ENCODE measurements around the gene COL9A3.

The COL9A3 gene

DNA sequence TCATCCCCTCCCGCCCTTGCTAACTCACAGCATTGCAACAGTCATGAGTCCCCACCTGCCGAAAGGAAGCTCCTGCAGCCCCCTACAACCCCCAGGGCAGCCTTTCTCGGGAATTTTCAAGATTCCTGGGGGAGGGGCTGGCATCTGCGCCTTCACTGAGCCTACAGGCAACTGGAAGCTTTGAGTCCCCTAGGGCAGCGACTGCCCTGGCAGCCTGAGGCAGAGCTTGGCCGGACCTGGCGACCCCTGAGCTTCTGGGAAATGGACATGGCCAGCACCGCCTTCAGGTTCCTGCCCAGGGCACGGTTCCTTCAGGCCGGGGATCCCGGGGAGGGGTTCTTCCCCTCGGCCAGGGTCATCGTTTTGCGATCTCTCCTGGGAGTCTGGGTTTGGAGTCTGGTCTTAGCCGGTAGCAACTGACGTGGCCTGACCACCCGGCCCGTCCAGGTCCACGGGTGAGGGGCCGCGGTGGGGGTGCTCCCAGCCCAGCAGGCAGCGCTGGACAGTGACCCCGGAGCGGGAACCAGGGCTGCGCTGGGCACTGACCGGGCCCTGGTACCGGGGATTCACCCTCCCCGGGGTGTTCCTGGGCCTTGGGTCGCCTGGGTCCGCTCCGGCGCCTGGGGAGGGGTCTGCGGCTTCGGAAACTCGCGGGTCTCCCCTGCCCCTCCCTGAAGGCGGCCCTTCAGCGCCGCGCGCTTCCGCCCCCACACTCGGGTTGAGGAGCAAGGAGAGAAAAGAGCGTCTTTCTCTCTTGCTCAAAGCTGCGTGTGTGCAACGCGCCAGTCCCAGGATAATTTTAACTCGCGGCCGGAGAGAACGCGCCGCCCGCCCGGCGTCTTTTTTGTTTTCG is 593 bp upstream of the COL9A3 start:
- no peaks in the 10 kb centered on the region for H3K9me3 ChIP-seq
- H3K4me1 ChIP-seq (ENCODE audit: control insufficient read depth in 1 of 2, insufficient read depth in 1 of 2, low read depth in 1 of 2, low read length in 1 of 2), result peaks cover 0 to 17% of the 10 kb centered on the region in 2 experiments
- peaks cover 29% of the 10 kb centered on the region for H3K36me3 ChIP-seq
- no peak overlapping the region for H3K27ac ChIP-seq
- TF ChIP-seq, protein P1, sequence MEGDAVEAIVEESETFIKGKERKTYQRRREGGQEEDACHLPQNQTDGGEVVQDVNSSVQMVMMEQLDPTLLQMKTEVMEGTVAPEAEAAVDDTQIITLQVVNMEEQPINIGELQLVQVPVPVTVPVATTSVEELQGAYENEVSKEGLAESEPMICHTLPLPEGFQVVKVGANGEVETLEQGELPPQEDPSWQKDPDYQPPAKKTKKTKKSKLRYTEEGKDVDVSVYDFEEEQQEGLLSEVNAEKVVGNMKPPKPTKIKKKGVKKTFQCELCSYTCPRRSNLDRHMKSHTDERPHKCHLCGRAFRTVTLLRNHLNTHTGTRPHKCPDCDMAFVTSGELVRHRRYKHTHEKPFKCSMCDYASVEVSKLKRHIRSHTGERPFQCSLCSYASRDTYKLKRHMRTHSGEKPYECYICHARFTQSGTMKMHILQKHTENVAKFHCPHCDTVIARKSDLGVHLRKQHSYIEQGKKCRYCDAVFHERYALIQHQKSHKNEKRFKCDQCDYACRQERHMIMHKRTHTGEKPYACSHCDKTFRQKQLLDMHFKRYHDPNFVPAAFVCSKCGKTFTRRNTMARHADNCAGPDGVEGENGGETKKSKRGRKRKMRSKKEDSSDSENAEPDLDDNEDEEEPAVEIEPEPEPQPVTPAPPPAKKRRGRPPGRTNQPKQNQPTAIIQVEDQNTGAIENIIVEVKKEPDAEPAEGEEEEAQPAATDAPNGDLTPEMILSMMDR (IDR thresholded peaks at IDR 0.05), result no peak
- H3K4me3 ChIP-seq (ENCODE audit: low read depth in 1 of 2, low read length in 1 of 2), result no peak overlapping the region
- peaks cover 74% of the 10 kb centered on the region for H3K27me3 ChIP-seq

DNA sequence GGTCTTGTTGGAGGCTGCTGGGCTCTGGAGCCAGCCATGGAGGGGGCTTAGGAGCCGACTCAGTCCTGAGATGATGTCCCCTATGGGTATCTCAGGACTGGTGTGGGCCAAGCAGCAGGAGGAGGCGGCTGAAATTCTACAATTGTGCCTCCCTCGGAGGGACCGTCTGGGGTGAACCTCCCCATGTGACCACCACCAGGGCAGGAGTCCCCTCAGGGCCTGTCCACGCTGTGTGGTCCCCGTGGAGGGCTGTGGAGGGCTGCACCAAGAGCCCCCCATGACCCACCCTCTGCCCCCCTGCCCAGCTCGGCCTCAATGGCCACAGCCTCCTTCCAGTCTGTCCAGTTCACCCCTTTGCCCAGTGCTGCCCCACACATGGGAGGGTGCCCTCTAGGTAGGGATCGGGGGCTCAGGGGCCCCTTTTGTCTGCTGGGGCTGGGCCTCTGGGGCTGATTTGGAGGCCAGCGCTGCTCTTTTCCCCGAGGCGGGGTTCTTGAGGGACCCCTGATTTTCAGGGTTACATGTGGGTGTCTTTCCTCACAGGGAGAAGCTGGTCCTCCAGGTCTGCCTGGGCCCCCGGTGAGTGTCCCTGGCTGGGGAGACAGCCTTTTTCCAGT is 1.2 kb downstream of the COL9A3 start:
- Histone ChIP-seq H3K27me3 (peaks cover 83% of the 10 kb centered on the region), H3K4me1 (ENCODE audit: control insufficient read depth in 1 of 2, insufficient read depth in 1 of 2, low read depth in 1 of 2, low read length in 1 of 2) (peaks cover 0 to 17% of the 10 kb centered on the region in 2 experiments), H3K27ac (no peak overlapping the region), H3K9me3 (no peaks in the 10 kb centered on the region), H3K4me3 (ENCODE audit: low read depth in 1 of 2, low read length in 1 of 2) (no peak overlapping the region), H3K36me3 (peaks cover 11% of the 10 kb centered on the region)
- TF ChIP-seq, protein P1 (IDR thresholded peaks at IDR 0.05), result no peak

DNA sequence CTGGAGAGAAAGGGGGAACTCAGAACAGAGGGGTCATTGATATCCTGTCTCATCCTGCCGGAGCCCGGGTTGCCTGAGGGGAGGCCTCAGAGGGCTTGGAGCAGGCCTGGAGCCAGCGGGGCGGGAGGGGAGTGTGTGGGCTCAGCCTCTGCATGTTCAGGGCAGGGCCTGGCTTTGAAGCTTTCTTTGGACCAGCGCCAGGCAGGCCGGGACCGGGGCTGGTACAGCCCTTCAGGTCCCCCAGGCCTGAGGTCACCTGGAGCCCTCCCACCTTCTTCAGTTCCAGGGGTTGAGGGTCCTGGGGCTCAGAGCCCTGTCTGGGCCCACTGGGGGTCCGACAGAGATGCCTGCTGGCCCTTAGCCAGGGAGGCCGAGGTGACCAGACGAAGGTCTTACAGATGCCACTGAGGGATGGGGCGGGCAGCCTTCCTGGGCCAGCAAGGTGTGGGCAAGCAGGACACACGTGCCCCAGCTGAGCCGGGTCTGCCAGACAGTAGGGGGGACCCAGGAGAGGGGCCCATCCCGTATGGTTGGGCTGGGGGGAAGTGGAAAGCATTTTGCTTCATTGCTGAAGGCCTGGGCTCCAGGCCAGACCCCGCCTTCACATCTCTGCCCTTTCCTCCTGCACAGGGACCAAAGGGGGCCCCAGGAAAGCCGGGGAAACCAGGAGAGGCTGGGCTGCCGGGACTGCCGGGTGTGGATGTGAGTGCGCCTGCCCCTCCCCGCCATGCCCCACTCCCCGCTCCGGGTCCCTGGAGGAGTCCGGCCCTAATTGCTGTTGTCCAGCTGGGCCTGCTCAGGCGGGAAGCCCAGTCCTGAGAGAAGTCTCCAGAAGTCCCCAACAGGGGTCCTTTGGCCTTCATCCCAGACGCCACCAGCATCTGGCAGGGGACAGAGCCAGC is 2.0 kb downstream of the COL9A3 start:
- H3K27ac ChIP-seq, result no peak overlapping the region
- H3K27me3 ChIP-seq, result peaks cover 83% of the 10 kb centered on the region
- H3K9me3 ChIP-seq, result no peaks in the 10 kb centered on the region
- TF ChIP-seq, protein P1 (IDR thresholded peaks at IDR 0.05), result no peak
- no peak overlapping the region for H3K4me3 ChIP-seq (ENCODE audit: low read depth in 1 of 2, low read length in 1 of 2)
- peaks cover 0 to 17% of the 10 kb centered on the region in 2 experiments for H3K4me1 ChIP-seq (ENCODE audit: control insufficient read depth in 1 of 2, insufficient read depth in 1 of 2, low read depth in 1 of 2, low read length in 1 of 2)
- H3K36me3 ChIP-seq, result peaks cover 4% of the 10 kb centered on the region

DNA sequence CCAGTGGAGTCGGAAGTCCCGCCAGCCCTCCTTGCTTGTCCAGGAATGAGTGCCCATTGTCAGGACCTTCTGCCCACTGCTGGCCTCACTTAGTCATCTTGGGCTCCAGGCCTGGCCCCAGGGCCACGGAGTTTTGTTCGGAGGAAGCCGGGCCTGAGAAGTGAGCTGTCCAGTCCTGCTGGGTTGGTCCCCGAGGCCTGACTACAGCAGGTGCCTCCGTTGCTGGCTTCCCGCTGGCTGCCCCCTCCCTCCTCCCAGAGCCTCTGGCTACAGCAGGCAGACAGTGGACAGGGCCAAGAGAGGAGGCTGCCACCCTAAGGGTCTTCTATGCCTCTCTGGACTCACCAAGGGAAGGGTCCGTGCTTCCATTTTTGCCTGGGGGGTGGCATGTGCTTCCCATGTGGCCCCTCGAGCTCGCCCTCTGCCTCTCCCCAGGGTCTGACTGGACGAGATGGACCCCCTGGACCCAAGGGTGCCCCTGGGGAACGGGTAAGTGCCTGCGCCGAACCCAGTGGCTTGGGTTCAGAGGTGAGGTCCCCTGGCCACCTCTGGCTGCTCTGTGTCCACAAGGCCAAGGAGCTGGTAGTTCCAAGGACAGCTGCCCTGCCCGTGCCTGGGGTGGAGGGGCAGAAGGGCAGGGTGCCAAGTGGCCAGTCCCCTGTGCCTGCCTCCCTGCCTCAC is 2.8 kb downstream of the COL9A3 start:
- TF ChIP-seq, protein P1 (IDR thresholded peaks at IDR 0.05), result no peak
- peaks cover 78% of the 10 kb centered on the region for H3K27me3 ChIP-seq
- no peaks in the 10 kb centered on the region for H3K36me3 ChIP-seq
- H3K9me3 ChIP-seq, result no peaks in the 10 kb centered on the region
- H3K4me1 ChIP-seq (ENCODE audit: control insufficient read depth in 1 of 2, insufficient read depth in 1 of 2, low read depth in 1 of 2, low read length in 1 of 2), result peaks cover 5 to 19% of the 10 kb centered on the region in 2 experiments
- H3K27ac ChIP-seq, result no peak overlapping the region
- H3K4me3 ChIP-seq (ENCODE audit: low read depth in 1 of 2, low read length in 1 of 2), result no peak overlapping the region

Measured in neutrophil (primary cell).